ENCODE data around the gene RMI1. TPM values are rescaled to one million over a fixed set of nuclear protein-coding genes. Genes with fewer than 3 reads are reported as not detected.

RMI1 gene
- total RNA-seq, 2 donors from 2014 or later: 8.7 to 18.1 TPM

- no peaks in the 10 kb centered on the region for H3K36me3 ChIP-seq
- no peak for TF ChIP-seq POLR2A (IDR thresholded peaks at IDR 0.05)
- TF ChIP-seq, protein P1, sequence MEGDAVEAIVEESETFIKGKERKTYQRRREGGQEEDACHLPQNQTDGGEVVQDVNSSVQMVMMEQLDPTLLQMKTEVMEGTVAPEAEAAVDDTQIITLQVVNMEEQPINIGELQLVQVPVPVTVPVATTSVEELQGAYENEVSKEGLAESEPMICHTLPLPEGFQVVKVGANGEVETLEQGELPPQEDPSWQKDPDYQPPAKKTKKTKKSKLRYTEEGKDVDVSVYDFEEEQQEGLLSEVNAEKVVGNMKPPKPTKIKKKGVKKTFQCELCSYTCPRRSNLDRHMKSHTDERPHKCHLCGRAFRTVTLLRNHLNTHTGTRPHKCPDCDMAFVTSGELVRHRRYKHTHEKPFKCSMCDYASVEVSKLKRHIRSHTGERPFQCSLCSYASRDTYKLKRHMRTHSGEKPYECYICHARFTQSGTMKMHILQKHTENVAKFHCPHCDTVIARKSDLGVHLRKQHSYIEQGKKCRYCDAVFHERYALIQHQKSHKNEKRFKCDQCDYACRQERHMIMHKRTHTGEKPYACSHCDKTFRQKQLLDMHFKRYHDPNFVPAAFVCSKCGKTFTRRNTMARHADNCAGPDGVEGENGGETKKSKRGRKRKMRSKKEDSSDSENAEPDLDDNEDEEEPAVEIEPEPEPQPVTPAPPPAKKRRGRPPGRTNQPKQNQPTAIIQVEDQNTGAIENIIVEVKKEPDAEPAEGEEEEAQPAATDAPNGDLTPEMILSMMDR (IDR thresholded peaks at IDR 0.05): no peak
- TF ChIP-seq POLR2AphosphoS5 (IDR thresholded peaks at IDR 0.05): no peak
- no peaks in the 10 kb centered on the region for H3K27me3 ChIP-seq (replicated peaks; ENCODE audit: insufficient read depth)
- peak overlapping the region; percentile 73 to 84 for H3K27ac ChIP-seq
- no peak for DNase-seq (ENCODE audit: low spot score)
- H3K4me1 ChIP-seq (replicated peaks): peaks cover 4% of the 10 kb centered on the region
- peak overlapping the region; percentile 54 to 62 for H3K4me3 ChIP-seq
- 7% methylated on average over 23 of the region's 23 CpGs for WGBS
- intact Hi-C loops (cut with DNase I): loop anchor here (2.0 kb wide), 1 partner anchor 23 kb away; no protein-coding TSS in a partner anchor
- no peaks in the 10 kb centered on the region for H3K9me3 ChIP-seq
These were observed 24.5 kb upstream of the RMI1 start for GRCh38 chr9:83956086-83956435.

DNA sequence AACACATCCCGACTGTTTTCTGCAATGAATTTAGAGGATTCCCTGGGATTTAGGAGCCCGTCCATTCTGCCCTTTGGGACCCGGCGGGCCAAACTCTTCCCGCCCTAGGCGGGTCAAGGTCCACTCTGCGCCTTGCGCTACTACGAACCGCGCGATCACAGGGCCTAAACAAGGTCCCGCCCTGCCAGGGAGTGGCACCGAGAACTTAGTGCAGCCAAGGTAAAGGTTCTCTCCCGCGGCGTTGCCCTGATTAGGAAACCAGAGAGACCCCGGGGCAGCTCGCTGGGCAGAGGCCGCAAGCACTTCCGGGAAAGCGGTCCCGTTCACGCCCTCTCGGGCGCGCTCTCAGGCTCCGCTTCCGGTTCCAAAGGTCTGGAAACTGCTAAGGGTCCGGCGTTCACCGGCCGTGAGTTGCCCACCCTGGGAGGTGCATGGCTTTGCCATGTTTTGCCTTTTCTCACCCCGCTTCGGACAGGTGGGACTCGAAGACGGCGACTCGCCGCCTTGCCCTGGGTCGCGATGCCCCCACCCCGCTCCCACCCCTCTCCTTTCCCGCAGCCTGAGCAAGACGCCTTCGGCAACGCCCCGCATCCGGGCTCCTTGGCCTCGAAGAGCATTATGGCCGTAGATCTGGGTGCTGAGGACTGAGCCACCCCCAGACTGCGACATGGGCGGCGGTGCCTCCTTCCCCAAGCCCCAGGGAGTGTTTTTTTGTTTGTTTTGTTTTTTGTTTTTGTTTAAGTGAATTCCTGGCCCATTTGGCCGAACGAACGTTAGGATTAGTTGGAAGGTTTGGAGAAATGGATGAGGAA, 24.0 kb upstream of the RMI1 start:
- intact Hi-C loops (cut with DNase I): loop anchor here (2.0 kb wide), 1 partner anchor 22 kb away; no protein-coding TSS in a partner anchor
- Histone ChIP-seq H3K27me3 (replicated peaks; ENCODE audit: insufficient read depth) (no peaks in the 10 kb centered on the region), H3K27ac (peak overlapping the region; percentile 73 to 84), H3K4me1 (replicated peaks) (peaks cover 4% of the 10 kb centered on the region), H3K4me3 (peak overlapping the region; percentile 54 to 62), H3K9me3 (no peaks in the 10 kb centered on the region), H3K36me3 (no peaks in the 10 kb centered on the region)
- peak; percentile 59 for DNase-seq (ENCODE audit: low spot score)
- peak; percentile 42 for TF ChIP-seq POLR2AphosphoS5 (IDR thresholded peaks at IDR 0.05)
- TF ChIP-seq, protein P1 (IDR thresholded peaks at IDR 0.05): no peak
- TF ChIP-seq POLR2A (IDR thresholded peaks at IDR 0.05): peak; percentile 27
- 2% methylated on average over 57 of the region's 57 CpGs for WGBS

DNA sequence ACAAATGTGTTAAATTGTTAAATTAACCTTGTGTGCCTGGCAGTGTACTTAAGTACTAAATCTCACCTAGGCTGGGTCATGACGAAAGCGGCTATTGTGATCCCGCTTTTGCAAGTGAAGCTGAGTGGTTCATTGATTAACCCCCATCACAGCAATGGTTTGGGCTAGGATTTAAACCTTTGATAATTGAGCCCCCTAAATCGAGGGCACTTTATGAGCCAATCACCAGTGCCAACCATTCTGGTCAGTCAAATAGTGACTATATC, 23.4 kb upstream of the RMI1 start:
- Histone ChIP-seq H3K9me3 (no peaks in the 10 kb centered on the region), H3K4me3 (peak overlapping the region; percentile 54 to 62), H3K4me1 (replicated peaks) (peaks cover 4% of the 10 kb centered on the region), H3K27ac (peak overlapping the region; percentile 73 to 84), H3K27me3 (replicated peaks; ENCODE audit: insufficient read depth) (no peaks in the 10 kb centered on the region), H3K36me3 (no peaks in the 10 kb centered on the region)
- no peak for DNase-seq (ENCODE audit: low spot score)
- intact Hi-C loops (cut with DNase I): loop anchor here (2.0 kb wide), 1 partner anchor 22 kb away; no protein-coding TSS in a partner anchor
- WGBS: 56% methylated on average over 4 of the region's 4 CpGs
- TF ChIP-seq POLR2AphosphoS5 (IDR thresholded peaks at IDR 0.05) (no peak), POLR2A (IDR thresholded peaks at IDR 0.05) (no peak)
- TF ChIP-seq, protein P1 (IDR thresholded peaks at IDR 0.05): no peak

GRCh38 chr9:83959061-83959460, 21.5 kb upstream of the RMI1 start:
- Histone ChIP-seq H3K27ac (no peak overlapping the region), H3K27me3 (replicated peaks; ENCODE audit: insufficient read depth) (no peaks in the 10 kb centered on the region), H3K4me3 (no peak overlapping the region), H3K36me3 (no peaks in the 10 kb centered on the region), H3K9me3 (no peaks in the 10 kb centered on the region), H3K4me1 (replicated peaks) (peaks cover 4% of the 10 kb centered on the region)
- DNase-seq (ENCODE audit: low spot score): no peak
- intact Hi-C loops (cut with DNase I): no loop called here
- WGBS: 57% methylated on average over 4 of the region's 4 CpGs
- TF ChIP-seq, protein P1 (IDR thresholded peaks at IDR 0.05): no peak
- TF ChIP-seq POLR2AphosphoS5 (IDR thresholded peaks at IDR 0.05): no peak
- TF ChIP-seq POLR2A (IDR thresholded peaks at IDR 0.05): no peak

DNA sequence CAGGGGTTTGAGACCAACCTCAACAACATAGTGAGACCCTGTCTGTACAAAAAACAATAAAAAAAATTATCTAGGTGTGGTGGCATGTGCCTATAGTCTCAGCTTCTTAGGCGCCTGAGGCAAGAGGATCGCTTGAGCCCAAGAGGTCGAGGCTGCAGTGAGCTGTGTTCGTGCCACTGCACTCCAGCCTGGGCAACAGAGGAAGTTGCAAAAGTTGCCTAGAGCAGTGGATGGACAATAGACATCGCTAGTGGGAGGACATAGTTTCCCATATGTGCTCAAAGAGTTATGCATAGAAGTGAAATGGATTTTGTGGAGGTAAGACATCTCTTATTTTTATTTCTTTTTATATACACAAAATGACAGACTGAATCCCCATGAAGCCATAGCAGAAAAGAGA, 19.6 kb upstream of the RMI1 start:
- intact Hi-C loops (cut with DNase I): no loop called here
- Histone ChIP-seq H3K27ac (no peak overlapping the region), H3K36me3 (no peaks in the 10 kb centered on the region), H3K27me3 (replicated peaks; ENCODE audit: insufficient read depth) (no peaks in the 10 kb centered on the region), H3K9me3 (no peaks in the 10 kb centered on the region), H3K4me3 (no peak overlapping the region), H3K4me1 (replicated peaks) (peaks cover 2% of the 10 kb centered on the region)
- no peak for DNase-seq (ENCODE audit: low spot score)
- TF ChIP-seq, protein P1 (IDR thresholded peaks at IDR 0.05): no peak
- no peak for TF ChIP-seq POLR2AphosphoS5 (IDR thresholded peaks at IDR 0.05)
- no peak for TF ChIP-seq POLR2A (IDR thresholded peaks at IDR 0.05)
- 92% methylated on average over 5 of the region's 5 CpGs for WGBS
